Right atrium auricular region (tissue), 2 donors: ENCODE data around the gene FGF13. TPM values are rescaled to one million over a fixed set of nuclear protein-coding genes. Genes with fewer than 3 reads are reported as not detected.

Source experiments
- DNase-seq: peaks from one replicate; pipeline ENCODE4 v3.0.0-alpha.2; 2019; ENCODE audit warnings: low spot score
- H3K27ac ChIP-seq, 2 donors: fragments of 200-600 bp; sonication (generic); 1 replicate in 1 of 2; 2 replicates in 1 of 2; pipeline ENCODE4 v1.5.1; 2016 to 2019
- H3K27me3 ChIP-seq, 2 donors: fragments of 200-600 bp; sonication (generic); one replicate each; pipeline versions ENCODE4 v1.5.1 to v1.6.0; 2017 to 2019
- H3K36me3 ChIP-seq: fragments of 200-600 bp; sonication (generic); one replicate; pipeline ENCODE4 v1.5.1; 2016
- H3K4me1 ChIP-seq, 2 donors: fragments of 200-600 bp; sonication (generic); one replicate each; pipeline versions ENCODE4 v1.5.1 to v1.6.0; 2017 to 2019
- H3K4me3 ChIP-seq, 2 donors: fragments of 200-600 bp; sonication (generic); 1 replicate in 1 of 2; 2 replicates in 1 of 2; pipeline ENCODE4 v1.5.1; 2017 to 2019; ENCODE audit warnings: mild to moderate bottlenecking in 1 of 2, moderate library complexity in 1 of 2
- H3K9me3 ChIP-seq, 2 donors: fragments of 200-600 bp; sonication (generic); one replicate each; pipeline ENCODE4 v1.5.1; 2019
- CTCF ChIP-seq, 2 donors: fragments of 200-600 bp; sonication (generic); IDR thresholded peaks; one replicate each; pipeline ENCODE4 v1.5.1; 2019; ENCODE audit warnings: antibody characterized with exemption in 2 of 2
- microRNA counts, 2 donors: library from miRNA; unstranded; fragments of <30 nt; microRNA quantifications; one replicate each; lab custom pipeline; 2016 to 2017
- microRNA-seq, 2 donors: library from miRNA; unstranded; fragments of <30 nt; microRNA quantifications; one replicate each; pipeline ENCODE4, GENCODE V29; 2016 to 2017; ENCODE audit warnings: borderline number of aligned reads in 2 of 2, borderline replicate concordance in 1 of 2
- total RNA-seq, 2 donors: library from RNA; depleted of rRNA; stranded (reverse); fragments of >200 nt; gene quantifications; one replicate each; pipeline ENCODE4 v1.1.0, GENCODE V29; 2016

Gene FGF13
- total RNA-seq, 2 donors from 2014 or later: 1.3 to 1.9 TPM

GRCh38 chrX:138664016-138664415, 47.5 kb downstream of the FGF13 start:
- H3K4me3 ChIP-seq: no peak overlapping the region
- no peaks in the 10 kb centered on the region for H3K27me3 ChIP-seq
- no peak for TF ChIP-seq CTCF (IDR thresholded peaks at IDR 0.05)
- H3K36me3 ChIP-seq: no peaks in the 10 kb centered on the region
- H3K27ac ChIP-seq: no peak overlapping the region
- H3K9me3 ChIP-seq: no peaks in the 10 kb centered on the region
- DNase-seq: no peak
- no peaks in the 10 kb centered on the region for H3K4me1 ChIP-seq

GRCh38 chrX:138651494-138651893, 60.0 kb downstream of the FGF13 start:
- no peaks in the 10 kb centered on the region for H3K27me3 ChIP-seq
- no peak overlapping the region for H3K4me3 ChIP-seq
- no peaks in the 10 kb centered on the region for H3K4me1 ChIP-seq
- no peak overlapping the region for H3K27ac ChIP-seq
- H3K36me3 ChIP-seq: no peaks in the 10 kb centered on the region
- no peaks in the 10 kb centered on the region for H3K9me3 ChIP-seq
- no peak for TF ChIP-seq CTCF (IDR thresholded peaks at IDR 0.05)
- no peak for DNase-seq

- no peaks in the 10 kb centered on the region for H3K36me3 ChIP-seq
- no peaks in the 10 kb centered on the region for H3K9me3 ChIP-seq
- DNase-seq: no peak
- no peaks in the 10 kb centered on the region for H3K4me1 ChIP-seq
- H3K27ac ChIP-seq: no peak overlapping the region
- no peaks in the 10 kb centered on the region for H3K27me3 ChIP-seq
- H3K4me3 ChIP-seq: no peak overlapping the region
- TF ChIP-seq CTCF (IDR thresholded peaks at IDR 0.05): no peak
These were observed 62.9 kb downstream of the FGF13 start for GRCh38 chrX:138648568-138648967.

GRCh38 chrX:138638996-138639395, 72.5 kb downstream of the FGF13 start:
- Histone ChIP-seq H3K36me3 (no peaks in the 10 kb centered on the region), H3K27ac (no peak overlapping the region), H3K27me3 (no peaks in the 10 kb centered on the region), H3K4me1 (no peaks in the 10 kb centered on the region), H3K4me3 (no peak overlapping the region), H3K9me3 (no peaks in the 10 kb centered on the region)
- no peak for DNase-seq
- TF ChIP-seq CTCF (IDR thresholded peaks at IDR 0.05): no peak

MicroRNAs within 50 kb of the gene (microRNA counts, 767-probe panel; counts per million panel counts)
- 0 to 2,154 counts per million in 2 donors for microRNA hsa-miR-504 (lab: Ali Mortazavi, UCI)

Small RNAs within 50 kb of the gene (microRNA-seq; reads per million reads assigned to microRNA genes)
- gene MIR504: 3.5 to 6.4 reads per million in 2 donors
